ENCODE results near the gene NUDT1.

Gene NUDT1

DNA sequence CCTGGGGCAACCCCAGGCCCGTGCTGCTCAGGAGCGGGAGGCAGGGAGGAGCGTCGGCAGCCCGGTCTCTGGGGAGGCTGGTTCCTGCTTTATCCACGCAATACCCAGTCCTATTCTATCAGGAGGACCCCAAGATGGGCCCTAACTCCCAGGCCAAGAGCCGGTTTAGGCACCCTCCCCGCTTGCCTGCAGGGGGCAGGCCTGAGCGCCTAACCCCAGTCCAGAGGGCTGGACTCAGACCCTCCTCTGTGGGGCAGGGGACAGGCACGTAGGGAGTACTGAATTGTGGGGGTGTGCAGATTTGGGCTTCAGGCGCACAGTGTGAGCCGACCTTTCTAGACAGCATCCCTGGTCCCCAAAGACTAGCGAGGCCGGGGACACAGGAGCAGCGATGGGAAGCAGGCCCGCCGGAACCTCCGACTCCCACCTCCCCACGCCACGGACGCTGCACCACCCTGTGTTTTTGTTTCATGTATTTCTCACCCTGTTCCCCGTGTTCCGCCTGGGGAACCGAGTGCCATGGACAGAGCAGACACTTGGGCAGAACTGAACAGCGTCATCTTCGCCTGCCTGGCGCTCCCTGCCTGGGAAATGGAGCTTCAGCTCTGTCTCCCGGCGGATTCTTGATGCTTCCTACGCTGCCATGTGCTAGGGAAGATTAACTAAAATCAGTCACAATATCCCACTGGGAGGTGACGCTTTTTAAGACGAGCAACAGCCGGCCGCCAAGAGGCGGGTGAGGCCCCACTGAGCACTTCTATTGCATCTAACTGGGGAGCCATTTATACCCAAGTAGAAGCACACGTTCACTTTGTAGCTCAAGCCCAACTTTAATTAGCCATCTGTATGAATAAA, 5.3 kb downstream of the NUDT1 start:
- in situ Hi-C loops (cut with HindIII; ENCODE audit: low sequenced_read_pairs), result no loop called here

DNA sequence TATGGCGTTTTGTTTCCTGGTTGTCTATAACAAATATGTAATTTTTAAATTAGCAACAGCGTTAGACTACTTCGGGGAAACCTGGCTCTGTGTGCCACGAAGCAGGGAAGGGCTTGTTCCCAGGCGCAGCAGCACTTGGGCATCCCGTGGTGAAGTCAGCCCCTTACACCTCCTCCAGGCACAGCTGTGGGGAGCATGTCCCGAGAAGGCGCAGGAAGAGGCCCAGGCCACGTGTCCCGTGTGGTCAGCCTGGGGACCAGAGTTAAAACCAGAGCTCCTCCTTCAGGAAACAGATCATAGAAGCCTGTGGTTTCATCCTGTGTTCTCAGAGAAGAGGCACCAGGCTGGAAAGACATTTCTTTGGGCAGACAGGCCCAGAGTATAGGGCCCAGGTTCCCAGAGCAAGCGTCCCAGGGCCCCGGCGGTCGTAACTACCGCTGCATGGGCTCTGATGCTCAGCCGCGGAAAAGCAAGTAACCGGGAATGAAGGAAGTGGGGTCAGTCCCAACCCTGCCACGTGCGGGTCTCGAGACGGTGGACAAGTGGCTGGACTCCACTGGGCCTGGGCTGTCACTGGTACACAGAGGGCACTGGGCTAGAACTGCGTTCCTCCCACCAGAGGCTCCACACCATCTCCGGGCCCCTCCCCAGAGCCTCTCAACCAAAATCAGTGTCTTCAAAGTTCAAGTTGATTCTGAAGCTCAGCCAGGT, 7.1 kb downstream of the NUDT1 start:
- in situ Hi-C loops (cut with HindIII; ENCODE audit: low sequenced_read_pairs), result no loop called here

DNA sequence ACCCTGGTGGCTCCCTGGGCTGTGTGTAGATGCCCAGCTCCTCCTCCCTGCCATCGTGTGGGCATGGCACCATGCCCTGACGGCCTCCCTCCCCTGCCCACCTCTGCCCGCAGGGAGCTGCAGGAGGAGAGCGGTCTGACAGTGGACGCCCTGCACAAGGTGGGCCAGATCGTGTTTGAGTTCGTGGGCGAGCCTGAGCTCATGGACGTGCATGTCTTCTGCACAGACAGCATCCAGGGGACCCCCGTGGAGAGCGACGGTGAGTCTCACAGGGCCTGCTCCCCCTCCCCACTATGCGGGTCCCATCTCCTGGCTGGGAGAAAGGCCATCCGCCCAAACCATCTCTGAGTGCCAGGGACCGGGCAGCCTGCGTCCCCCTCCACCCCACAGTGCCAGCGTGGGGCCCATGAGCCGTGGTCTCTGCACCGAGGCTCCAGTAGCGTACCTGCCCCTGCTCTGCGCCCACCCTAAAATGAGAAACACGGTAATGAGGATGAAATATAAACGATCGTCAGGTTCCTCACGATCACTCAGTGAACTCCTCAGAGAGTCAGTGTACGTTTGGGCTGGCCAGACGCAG, 7.8 kb downstream of the NUDT1 start:
- in situ Hi-C loops (cut with HindIII; ENCODE audit: low sequenced_read_pairs), result no loop called here

DNA sequence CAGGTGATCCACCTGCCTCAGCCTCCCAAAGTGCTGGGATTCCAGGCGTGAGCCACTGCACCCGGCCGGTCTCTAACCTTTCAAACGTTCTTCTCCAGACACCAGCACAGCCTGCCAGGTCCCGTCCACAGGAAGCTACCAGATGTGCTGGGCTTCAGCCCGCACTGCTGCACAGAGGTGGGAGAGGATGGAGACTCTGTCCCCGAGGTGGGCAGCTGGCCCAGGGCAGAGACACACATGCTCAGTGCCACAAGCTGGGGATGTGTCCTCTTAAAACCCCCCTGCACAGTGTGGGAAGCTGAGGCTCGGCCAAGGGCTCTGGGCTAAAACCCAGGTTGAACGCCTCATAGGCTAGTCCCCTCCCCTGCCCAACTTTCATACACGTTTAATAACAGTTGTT, 9.4 kb downstream of the NUDT1 start:
- in situ Hi-C loops (cut with HindIII; ENCODE audit: low sequenced_read_pairs), result no loop called here

DNA sequence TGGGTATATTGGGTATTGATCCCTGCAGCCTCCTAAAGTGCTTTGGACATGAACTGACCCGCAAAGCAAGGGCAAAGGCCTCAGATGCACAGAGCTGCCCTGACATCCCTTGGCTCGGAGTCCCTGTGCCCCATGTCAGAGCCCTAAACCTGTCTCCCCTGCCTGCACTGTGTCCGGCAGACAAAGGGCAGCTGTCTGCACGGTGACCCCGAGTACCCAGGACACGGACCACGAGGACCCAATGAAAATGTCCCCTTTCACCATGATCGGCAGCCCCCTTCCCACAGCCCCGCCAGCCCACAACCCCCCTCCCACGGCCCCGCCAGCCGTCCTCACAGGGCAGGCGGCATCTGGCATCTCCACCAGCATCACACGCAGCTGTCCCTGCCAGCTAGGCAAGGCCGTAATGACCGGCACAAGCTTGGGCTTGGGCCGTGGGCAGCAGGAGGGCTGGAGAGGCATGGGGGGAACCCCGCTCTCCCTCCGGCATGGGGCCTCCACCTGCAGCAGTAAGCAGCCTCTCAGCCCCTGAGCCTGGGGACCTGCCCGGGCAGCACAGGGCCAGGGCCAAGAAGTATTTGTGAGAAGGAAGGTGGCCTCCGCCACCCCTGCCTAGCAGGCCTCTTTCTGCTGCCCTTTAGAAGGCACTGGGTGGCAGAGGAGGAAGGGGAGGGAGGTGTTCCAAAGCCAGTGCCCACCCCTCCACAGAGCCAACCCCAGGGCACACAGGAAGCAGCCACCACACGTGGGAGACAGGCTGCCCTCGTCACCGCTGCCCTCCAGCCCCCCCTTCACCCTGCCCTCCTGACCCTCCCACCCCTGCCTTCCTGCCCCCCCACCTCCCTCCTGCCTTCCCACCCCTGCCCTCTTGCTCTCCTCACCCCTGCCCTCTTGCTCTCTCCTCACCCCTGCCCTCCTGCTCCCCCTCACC, 10.1 kb downstream of the NUDT1 start:
- in situ Hi-C loops (cut with HindIII; ENCODE audit: low sequenced_read_pairs), result no loop called here

DNA sequence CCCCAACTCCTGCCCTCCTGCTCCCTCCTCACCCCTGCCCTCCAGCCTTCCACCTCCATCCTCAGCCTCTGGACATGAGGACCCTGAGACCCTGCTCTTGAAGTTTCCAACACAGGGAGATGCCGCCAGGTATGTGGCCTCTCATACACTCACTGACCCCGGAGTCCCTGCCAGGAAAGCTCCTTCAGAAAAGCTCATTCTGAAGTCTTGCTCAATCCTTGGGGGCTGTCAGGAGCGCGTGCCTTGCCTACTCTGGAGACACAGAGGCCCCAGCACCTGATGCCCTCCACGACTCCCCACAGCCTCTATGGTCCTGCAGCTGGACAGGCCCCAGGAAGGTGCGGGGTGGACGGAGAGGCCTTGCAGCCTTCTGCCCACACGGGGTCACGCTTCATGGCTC, 11.0 kb downstream of the NUDT1 start:
- in situ Hi-C loops (cut with HindIII; ENCODE audit: low sequenced_read_pairs), result no loop called here

DNA sequence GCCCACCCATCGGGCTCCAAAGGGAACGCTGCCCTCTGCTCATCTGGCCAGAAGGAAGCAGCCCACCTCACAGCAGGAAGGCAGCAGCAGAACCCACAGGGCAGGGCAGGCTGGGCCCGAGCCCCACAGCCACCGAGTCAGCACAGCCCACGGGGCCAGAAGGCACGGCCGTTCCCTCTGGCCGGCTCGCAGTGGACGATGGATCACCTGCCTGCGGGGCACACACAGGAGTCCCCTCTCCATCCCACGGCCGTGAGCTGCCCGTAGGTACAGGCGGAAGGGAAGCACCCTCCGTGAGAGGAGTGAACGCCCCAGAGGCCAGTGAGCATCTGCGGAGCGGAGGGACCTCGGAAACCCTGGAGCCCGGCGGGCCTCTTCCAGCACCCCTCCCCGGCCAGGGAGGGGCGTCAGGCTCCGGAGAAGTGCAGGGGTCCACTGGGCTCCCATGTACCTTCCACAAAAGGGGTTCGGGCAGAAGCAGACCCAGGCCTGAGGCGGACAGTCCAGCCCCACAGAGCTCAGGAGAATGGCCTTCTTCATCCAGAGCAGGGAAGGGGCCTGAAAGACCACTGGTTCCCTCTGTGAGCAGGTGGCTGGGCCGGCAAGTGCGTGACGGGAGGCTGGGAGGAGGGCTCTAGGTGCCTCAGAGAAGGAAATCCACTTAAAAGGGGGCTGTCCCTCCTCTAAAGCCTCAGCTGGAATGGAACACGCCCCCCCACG, 11.7 kb downstream of the NUDT1 start:
- in situ Hi-C loops (cut with HindIII; ENCODE audit: low sequenced_read_pairs), result no loop called here

DNA sequence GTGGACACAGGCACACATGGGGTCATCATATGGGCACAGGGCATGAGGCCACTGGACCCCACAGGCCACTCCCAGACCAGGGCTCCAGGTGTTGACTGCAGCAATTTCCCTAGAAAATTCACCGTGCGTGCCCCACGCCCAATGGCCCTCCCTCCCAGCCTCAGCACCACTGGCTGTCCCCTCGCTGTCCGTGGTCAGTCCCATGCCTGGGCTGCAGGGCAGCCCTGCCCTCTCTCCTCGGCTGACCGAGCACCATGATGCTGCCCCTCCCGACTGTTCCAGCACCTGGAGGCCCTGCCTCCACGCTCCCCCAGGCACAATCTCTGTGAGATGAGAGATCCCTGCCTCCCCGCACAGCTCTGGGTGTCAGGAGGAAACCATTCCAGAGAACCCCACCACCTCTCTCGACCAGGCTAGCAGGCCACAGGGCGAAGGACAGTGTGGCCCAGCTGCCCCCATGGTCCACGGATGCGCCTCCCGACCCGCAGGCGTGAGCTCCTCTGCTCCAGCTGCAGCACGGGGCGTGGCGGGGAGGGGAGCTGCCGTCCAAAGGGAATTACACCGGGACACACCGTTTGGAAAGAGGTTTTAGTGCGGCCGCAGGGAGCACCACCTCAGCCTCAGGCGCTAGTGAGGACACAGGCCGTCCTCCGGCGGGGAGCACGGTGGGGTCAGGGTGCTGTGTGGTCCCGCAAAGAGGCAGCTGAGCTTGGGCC, 12.6 kb downstream of the NUDT1 start:
- in situ Hi-C loops (cut with HindIII; ENCODE audit: low sequenced_read_pairs), result no loop called here

DNA sequence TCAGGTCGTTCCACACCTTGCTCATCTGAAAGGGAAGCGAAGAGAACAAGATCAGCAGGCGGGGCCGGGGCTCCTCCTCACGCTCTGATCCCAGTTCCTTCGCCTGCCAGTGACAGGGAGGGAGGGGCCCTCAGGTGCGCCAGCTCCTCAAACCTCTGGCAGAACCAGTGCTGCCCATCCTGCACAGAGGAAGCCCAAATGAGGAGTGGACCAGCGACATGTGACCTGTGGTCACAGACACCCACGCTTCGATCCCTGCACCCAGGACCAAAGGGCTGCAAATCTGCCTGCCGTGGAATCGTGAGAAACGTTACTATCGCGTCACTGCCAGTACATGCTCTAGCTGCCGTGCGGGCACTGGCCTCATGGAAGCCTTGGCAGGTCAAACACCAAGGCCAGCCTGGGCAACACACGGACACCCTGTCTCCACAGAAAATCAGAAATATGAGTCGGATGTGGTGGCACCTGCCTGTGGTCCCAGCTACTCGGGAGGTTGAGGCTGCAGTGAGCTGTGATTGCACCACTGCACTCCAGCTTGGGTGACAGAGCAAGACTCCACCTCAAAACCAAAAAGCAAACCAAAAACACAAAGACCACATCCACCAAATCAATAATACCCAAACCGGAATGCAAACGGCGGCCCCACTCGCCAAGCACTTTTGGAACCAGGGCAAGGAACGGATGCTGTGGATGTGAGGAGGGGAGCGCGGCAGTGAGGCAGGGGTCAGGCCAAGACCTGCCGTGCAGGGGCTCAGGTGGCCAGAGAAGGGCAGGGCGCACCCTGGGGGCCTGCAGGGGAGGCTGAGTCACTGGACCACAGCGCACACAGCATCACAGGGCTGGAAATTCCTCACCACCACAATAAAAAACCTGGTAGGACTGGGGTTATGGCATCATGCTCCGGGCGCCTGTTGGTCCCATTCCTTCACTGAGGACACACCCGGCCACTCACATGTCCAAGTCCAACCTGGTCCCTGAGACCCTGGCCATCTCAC, 13.4 kb downstream of the NUDT1 start:
- in situ Hi-C loops (cut with HindIII; ENCODE audit: low sequenced_read_pairs), result no loop called here

DNA sequence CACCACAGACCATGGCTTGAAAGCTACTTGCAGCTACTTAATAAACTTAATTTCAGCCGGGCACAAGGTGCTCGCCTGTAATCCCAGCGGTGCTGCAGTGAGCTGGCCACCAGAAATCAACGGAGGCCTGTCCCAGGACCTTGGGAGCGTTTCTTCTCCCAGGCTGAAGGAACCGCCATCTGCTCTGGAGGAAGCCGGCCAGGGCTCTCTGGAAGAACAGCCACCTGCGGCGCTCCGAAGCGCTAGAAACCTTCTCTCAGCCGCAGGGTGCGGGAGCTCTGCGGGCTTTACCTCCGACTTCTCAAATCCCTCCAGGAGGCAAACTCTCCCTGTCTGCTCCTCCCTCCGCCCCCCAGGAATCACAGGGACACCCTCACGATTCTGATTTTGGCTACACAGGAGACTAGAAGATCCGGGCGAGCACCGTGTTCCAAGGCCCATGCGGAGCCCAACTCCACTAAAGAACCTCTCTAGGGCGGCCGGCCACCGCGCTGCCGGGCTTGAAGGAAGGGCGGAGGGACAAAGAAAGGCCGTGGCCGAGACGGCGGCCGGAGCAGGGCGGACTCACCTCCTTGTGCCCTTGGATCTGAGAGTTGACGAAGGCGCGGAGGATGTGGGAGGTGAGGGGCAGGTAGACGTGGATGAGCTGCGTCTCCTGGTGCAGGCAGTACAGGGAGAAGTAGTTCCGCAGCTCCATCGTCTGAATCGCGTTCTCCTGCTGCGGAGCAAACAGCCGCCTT, 14.4 kb downstream of the NUDT1 start:
- in situ Hi-C loops (cut with HindIII; ENCODE audit: low sequenced_read_pairs), result no loop called here

DNA sequence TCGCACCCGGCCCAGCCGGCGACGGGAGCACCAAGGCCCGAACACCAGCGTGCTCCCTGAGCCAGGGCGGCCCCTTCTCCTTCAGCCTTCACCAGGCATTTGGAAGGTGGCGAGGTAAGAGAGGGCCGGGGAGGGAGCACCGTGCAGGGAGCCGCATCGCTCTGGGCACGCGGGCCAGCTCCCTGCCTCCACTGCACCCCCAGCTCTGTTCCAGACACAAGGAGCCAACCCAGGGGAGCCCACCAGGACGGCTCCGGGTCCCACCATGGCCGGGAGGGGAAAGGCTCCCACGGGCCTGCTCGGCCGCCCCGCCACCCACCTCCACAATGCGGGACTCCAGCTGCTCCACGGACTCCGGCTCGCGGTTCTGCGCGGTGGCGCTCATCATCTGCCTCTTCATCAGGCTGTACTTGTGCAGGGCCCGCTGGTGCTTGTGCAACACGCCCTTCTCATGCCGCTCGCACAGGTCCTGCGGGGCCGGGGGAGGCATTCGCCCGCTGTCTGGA, 15.1 kb downstream of the NUDT1 start:
- in situ Hi-C loops (cut with HindIII; ENCODE audit: low sequenced_read_pairs), result no loop called here

DNA sequence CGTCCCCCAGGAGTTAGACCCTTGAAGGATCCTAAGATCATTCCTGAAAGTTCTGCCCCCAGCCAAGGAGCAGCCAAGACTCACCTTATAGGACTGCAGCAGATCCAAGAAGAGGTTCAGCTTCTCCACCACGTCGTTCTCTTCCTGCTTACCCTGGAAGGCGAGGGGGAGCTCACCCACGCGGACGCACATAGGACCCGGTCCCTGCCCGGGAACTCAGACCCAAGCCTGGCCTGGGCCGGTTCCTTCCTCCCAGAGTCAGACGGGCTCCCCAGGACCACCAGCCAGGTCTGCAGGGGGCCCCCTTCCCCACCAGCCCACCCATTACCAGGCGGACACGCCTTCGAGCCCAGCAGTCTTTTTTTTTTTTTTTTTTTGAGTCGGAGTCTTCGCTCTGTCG, 15.6 kb downstream of the NUDT1 start:
- in situ Hi-C loops (cut with HindIII; ENCODE audit: low sequenced_read_pairs), result no loop called here

DNA sequence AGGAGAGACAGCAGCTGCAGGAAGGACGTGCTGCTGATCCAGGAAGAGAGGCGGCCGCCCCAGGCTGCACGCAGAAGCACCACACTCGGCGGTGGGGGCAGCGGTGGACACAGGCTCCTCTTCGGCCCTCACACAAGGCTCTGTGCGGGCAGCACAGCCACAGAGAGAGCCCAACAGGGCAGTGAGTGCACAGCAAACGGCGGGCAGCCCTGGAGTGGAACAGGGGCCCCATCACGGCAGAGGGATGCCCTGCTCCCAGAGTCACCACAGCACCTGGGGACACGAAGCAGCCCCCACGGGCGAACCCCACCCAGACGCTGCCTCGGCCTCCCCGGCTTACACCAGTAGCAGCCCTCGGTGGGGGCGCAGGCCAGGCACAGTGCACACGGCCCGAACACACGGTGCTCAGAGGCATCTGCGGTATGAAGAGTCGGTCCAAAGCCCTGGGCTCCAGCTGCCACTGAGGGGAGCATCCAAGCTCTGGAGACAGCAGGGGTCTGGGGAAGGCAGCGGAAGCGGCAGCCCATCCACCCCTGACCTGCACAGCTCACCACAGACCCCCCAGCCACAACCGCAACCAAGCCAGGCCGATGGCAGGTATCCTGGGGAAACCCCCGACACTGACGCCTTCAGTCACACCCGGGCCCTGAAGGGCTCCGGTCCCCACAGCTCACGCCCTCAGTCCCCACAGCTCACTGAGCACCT, 16.8 kb downstream of the NUDT1 start:
- in situ Hi-C loops (cut with HindIII; ENCODE audit: low sequenced_read_pairs), result no loop called here

DNA sequence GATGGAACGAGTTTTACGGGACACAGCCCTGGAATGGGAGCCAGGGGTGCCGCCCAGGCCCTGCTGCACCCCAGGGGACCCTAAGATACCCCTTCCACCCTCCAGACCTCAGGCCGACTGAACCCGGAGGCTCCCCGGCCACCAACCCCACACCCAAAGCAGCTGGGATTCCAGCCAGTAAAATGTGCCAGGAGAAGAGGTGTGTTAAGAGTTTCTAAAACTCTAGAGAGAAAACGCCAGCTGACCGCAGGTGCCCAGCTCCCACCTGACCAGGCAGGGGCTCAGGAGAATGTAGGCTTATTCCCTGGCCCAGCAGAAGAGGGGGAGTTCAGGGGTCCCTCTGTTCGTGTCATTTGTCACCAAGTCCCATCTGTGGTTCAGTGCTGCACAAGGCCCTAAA, 17.5 kb downstream of the NUDT1 start:
- in situ Hi-C loops (cut with HindIII; ENCODE audit: low sequenced_read_pairs), result no loop called here

DNA sequence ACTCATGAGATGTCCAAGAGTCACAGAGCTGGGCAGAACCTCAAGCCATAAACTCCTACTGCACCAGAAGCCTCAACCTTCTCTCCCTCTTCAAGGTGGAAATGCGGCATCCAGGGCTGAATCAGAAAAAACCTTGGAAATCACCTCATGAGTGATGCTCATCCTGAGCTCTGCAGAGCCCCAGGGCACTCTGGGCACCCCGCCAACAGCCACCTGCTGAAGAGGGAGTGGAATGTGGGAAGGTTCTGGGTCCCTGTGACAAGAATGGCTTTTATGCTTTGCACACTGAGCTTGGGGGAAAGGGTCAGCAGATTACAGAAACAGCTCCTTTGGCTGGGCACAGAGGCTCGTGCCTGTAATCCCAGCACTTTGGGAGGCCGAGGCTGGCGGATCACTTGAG, 18.8 kb downstream of the NUDT1 start:
- in situ Hi-C loops (cut with HindIII; ENCODE audit: low sequenced_read_pairs), result no loop called here

DNA sequence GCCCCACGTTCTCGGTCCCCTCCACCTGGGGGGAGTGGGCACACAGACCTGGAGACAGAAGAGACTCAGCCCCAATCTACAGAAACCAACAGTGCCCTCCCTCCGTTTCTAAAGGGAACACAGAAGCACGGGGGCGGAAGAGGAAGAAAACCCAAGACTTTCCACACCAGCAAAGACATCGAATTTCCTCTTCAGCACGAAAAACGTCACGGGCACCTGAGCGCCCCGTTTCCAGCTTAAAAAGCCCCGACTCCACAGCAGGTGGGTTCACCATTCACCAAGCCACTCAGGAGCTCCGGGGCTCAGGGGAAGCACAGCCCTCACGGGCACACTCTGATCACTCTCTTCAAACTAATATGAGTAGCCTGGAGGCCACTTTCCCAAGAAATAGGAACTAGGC, 19.6 kb downstream of the NUDT1 start:
- in situ Hi-C loops (cut with HindIII; ENCODE audit: low sequenced_read_pairs), result no loop called here

DNA sequence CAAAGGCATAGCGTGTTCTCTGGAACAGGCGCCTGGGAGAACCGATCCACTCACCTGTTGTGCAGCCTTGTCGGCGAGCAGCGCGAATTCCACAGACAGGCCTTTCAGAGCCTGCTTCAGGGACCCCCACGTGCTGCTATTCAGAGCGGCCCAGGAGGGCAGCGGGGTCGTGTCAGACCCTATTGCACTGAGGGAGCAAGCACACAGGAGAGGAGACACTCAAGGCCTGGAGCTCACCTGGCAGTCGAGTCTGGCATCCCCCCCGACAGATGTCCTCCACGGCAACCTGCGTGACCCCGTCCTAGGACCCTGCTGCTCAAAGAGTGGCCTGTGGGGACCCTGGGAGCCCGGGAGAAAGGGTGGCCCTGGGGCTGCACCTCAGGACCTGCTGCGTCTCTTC, 21.1 kb downstream of the NUDT1 start:
- in situ Hi-C loops (cut with HindIII; ENCODE audit: low sequenced_read_pairs), result no loop called here
